HG03354 (cell line): Measurements from ENCODE around the gene BEGAIN.

ENCODE experiments used
- ATAC-seq: cut with Tn5 transposase; IDR thresholded peaks from one replicate; pipeline ENCODE4 v1.9.1; 2021; ENCODE audit warnings: mild to moderate bottlenecking; ENCODE audit not compliant: unreplicated experiment, poor library complexity, severe bottlenecking

The BEGAIN gene

GRCh38 chr14:100556936-100557505, 30.2 kb downstream of the BEGAIN start:
- ATAC-seq, result no peak

- ATAC-seq, result no peak
Observed at GRCh38 chr14:100556140-100556475, 31.1 kb downstream of the BEGAIN start.

- ATAC-seq, result no peak
Observed at GRCh38 chr14:100555436-100556139, 31.6 kb downstream of the BEGAIN start.

GRCh38 chr14:100554696-100555320, 32.4 kb downstream of the BEGAIN start:
- no peak for ATAC-seq

- no peak for ATAC-seq
Observed at GRCh38 chr14:100554082-100554677, 33.0 kb downstream of the BEGAIN start.

GRCh38 chr14:100553471-100553870, 33.7 kb downstream of the BEGAIN start:
- no peak for ATAC-seq

GRCh38 chr14:100552524-100553125, 34.6 kb downstream of the BEGAIN start:
- ATAC-seq, result no peak

- ATAC-seq, result no peak
Observed at GRCh38 chr14:100551056-100551455, 36.2 kb downstream of the BEGAIN start.

- no peak for ATAC-seq
Observed at GRCh38 chr14:100549834-100550625, 37.2 kb downstream of the BEGAIN start.

GRCh38 chr14:100548939-100549338, 38.3 kb downstream of the BEGAIN start:
- no peak for ATAC-seq

GRCh38 chr14:100548295-100548655, 38.9 kb downstream of the BEGAIN start:
- ATAC-seq, result no peak

GRCh38 chr14:100547633-100548294, 39.5 kb downstream of the BEGAIN start:
- ATAC-seq, result no peak

- no peak for ATAC-seq
Observed at GRCh38 chr14:100546051-100546443, 41.2 kb downstream of the BEGAIN start.

- no peak for ATAC-seq
Observed at GRCh38 chr14:100545359-100545758, 41.9 kb downstream of the BEGAIN start.

- ATAC-seq, result no peak
Observed at GRCh38 chr14:100544506-100545141, 42.6 kb downstream of the BEGAIN start.

- ATAC-seq, result no peak
Observed at GRCh38 chr14:100543471-100544455, 43.5 kb downstream of the BEGAIN start.

GRCh38 chr14:100542619-100543205, 44.5 kb downstream of the BEGAIN start:
- no peak for ATAC-seq
